ENCODE measurements around the gene PLA2G4F. TPM values are rescaled to one million over a fixed set of nuclear protein-coding genes. Genes with fewer than 3 reads are reported as not detected.

The PLA2G4F gene
- total RNA-seq, 1 experiment from 2014 or later = not detected

DNA sequence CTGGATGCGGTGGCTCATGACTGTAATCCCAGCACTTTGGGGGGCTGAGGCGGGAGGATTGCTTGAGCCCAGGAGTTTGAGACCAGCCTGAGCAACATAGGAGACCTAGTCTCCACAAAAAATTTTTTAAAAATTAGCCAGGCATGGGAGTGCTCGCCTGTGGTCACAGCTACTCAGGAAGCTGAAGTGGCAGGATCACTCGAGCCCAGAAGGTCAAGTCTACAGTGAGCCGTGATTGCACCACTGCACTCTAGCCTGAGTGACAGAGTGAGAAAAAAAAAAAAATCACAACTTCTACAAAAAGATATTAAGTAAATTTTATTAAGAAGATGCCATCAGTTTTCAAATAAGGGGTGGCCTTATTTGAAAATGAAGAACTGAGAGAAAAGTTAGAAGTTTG, 50.1 kb downstream of the PLA2G4F start:
- Histone ChIP-seq H3K9ac (ENCODE audit: extremely low read depth, insufficient read length, low read length) (no peak overlapping the region), H4K20me1 (ENCODE audit: control insufficient read depth, insufficient read depth, insufficient read length) (no peaks in the 10 kb centered on the region), H2AFZ (ENCODE audit: low read length) (no peak overlapping the region), H3K4ac (ENCODE audit: low read depth, low read length) (no peak overlapping the region), H3K56ac (ENCODE audit: insufficient read length, low read depth, low read length) (no peak overlapping the region), H2AK5ac (ENCODE audit: insufficient read length, low read length) (no peak overlapping the region), H3K79me2 (ENCODE audit: insufficient read depth, low read length) (no peaks in the 10 kb centered on the region), H4K8ac (replicated peaks; ENCODE audit: insufficient read length, low read depth, low read length) (no peak overlapping the region), H2BK12ac (ENCODE audit: insufficient read length, low read depth, low read length) (no peak overlapping the region), H3K9me3 (ENCODE audit: control insufficient read depth, low read depth, low read length) (no peaks in the 10 kb centered on the region), H3K18ac (ENCODE audit: insufficient read length, low read depth, low read length) (no peak overlapping the region), H3K27ac (ENCODE audit: insufficient read length, low read depth, low read length) (no peak overlapping the region), H2BK20ac (ENCODE audit: low read depth, low read length, poor library complexity, severe bottlenecking) (no peak overlapping the region), H3K23ac (ENCODE audit: insufficient read length, low read depth, low read length) (no peak overlapping the region), H3K79me1 (ENCODE audit: insufficient read depth, low read depth, low read length, poor library complexity, severe bottlenecking) (no peaks in the 10 kb centered on the region), H3K14ac (ENCODE audit: insufficient read depth, low read length) (no peak overlapping the region), H3K27me3 (ENCODE audit: insufficient read depth, low read length) (no peaks in the 10 kb centered on the region; the same call in 1 of the 2 replicates), H2BK5ac (ENCODE audit: insufficient read length, low read length) (no peak overlapping the region), H3K4me1 (ENCODE audit: insufficient read depth, low read length) (no peaks in the 10 kb centered on the region), H3K4me2 (ENCODE audit: insufficient read depth, insufficient read length, low read length) (no peak overlapping the region), H4K5ac (ENCODE audit: insufficient read length, low read depth, low read length) (no peak overlapping the region), H4K91ac (ENCODE audit: insufficient read length, low read depth, low read length) (no peak overlapping the region), H2BK120ac (ENCODE audit: low read depth, low read length, poor library complexity, severe bottlenecking) (no peak overlapping the region), H3K23me2 (ENCODE audit: insufficient read length, low read depth, low read length, poor library complexity, severe bottlenecking) (no peaks in the 10 kb centered on the region), H2BK15ac (ENCODE audit: low read depth, low read length) (no peak overlapping the region), H3T11ph (ENCODE audit: low read length) (no peak overlapping the region)
- Mint-ChIP-seq H3K36me3 (ENCODE audit: insufficient read depth in 1 of 3, low read depth in 3 of 3) (no peaks in the 10 kb centered on the region), H3K9me3 (no peaks in the 10 kb centered on the region), H3K27me3 (ENCODE audit: low read depth) (peaks cover 4% of the 10 kb centered on the region; the same call in 1 of the 2 replicates), H3K27ac (no peak overlapping the region), H3K4me1 (no peaks in the 10 kb centered on the region), H3K4me3 (no peak overlapping the region)
- TF ChIP-seq CTCF (conservative IDR thresholded peaks at IDR 0.05) = no peak
- DNase-seq = no peak
- no CpG with 5 or more reads among the region's 5 CpGs for WGBS (ENCODE audit: extremely low coverage, insufficient read length, low lambda C conversion rate)
